Esophagus squamous epithelium (tissue), 5 donors: ENCODE results near the gene SPATA9. TPM values are rescaled to one million over a fixed set of nuclear protein-coding genes. Genes with fewer than 3 reads are reported as not detected.

Experiments
- DNase-seq: peaks from one replicate; lab custom pipeline; 2025; lab: John Stamatoyannopoulos, UW
- H3K27ac ChIP-seq, 4 donors: fragments of 200-600 bp; sonication (generic); one replicate each; pipeline ENCODE4 v1.5.1; 2016 to 2019; ENCODE audit warnings: mild to moderate bottlenecking in 1 of 4
- H3K27me3 ChIP-seq, 4 donors: fragments of 200-600 bp; sonication (generic); 1 replicate in 3 of 4; 2 replicates in 1 of 4; pipeline versions ENCODE4 v1.5.1 to v1.6.0; 2017 to 2021; ENCODE audit warnings: antibody characterized with exemption in 1 of 4
- H3K36me3 ChIP-seq, 3 donors: fragments of 200-600 bp; sonication (generic); one replicate each; pipeline ENCODE4 v1.5.1; 2016 to 2019
- H3K4me1 ChIP-seq, 3 donors: fragments of 200-600 bp; sonication (generic); one replicate each; pipeline ENCODE4 v1.5.1; 2017 to 2019
- H3K4me3 ChIP-seq, 4 donors: fragments of 200-600 bp; sonication (generic); 1 replicate in 3 of 4; 2 replicates in 1 of 4; pipeline ENCODE4 v1.5.1; 2016 to 2019; ENCODE audit warnings: mild to moderate bottlenecking in 2 of 4, moderate library complexity in 1 of 4
- H3K9me3 ChIP-seq, 3 donors: fragments of 200-600 bp; sonication (generic); one replicate each; pipeline ENCODE4 v1.5.1; 2016 to 2019
- CTCF ChIP-seq, 6 experiments: fragments of 450-650 bp in 4 of 6; fragments of 200-600 bp in 2 of 6; sonication (generic) in 2 of 6; IDR thresholded peaks; one replicate each; pipeline ENCODE4 v1.5.1; 2016 to 2019; ENCODE audit warnings: antibody characterized with exemption in 6 of 6, mild to moderate bottlenecking in 4 of 6, moderate library complexity in 4 of 6
- POLR2A ChIP-seq, 4 donors: fragments of 450-650 bp; IDR thresholded peaks; one replicate each; pipeline ENCODE4 v1.6.1; 2017; ENCODE audit warnings: antibody characterized with exemption in 4 of 4, mild to moderate bottlenecking in 4 of 4, moderate library complexity in 3 of 4
- WGBS, 2 donors: methylation state at CpG; one replicate each; pipeline ENCODE4 v1.1.5; 2018; 5-methylcytosine and 5-hydroxymethylcytosine counted together
- intact Hi-C: fragments of 100-400 bp; cut with DNase I; formaldehyde crosslinking; loops from one replicate; pipeline ENCODE4 v1.15.0; 2022
- total RNA-seq, 4 donors: library from RNA; depleted of rRNA; stranded (reverse); fragments of >200 nt; gene quantifications; one replicate each; pipeline ENCODE4 v1.1.0, GENCODE V29; 2016
- donor health status: DM: yes; HTN: yes; CAD: no.

The SPATA9 gene
- total RNA-seq, 4 donors from 2014 or later = not detected

GRCh38 chr5:95669985-95670384, 12.8 kb downstream of the SPATA9 start:
- H3K27ac ChIP-seq = peak overlapping the region in 3 of 4 donors; percentile 55 to 64 (median 56)
- H3K9me3 ChIP-seq = no peaks in the 10 kb centered on the region
- intact Hi-C loops = loop anchor here (10.0 kb wide), 2 partner anchors 65 to 115 kb away; partner anchors contain the start of gene RHOBTB3

GRCh38 chr5:95669540-95669939, 13.3 kb downstream of the SPATA9 start:
- peaks cover 0 to 15% (median 3%) of the 10 kb centered on the region in 3 donors for H3K4me1 ChIP-seq
- H3K27ac ChIP-seq = peak overlapping the region in 3 of 4 donors; percentile 55 to 64 (median 56)
- DNase-seq = no peak
- intact Hi-C loops = loop anchor here (10.0 kb wide), 2 partner anchors 65 to 115 kb away; partner anchors contain the start of gene RHOBTB3
- no peaks in the 10 kb centered on the region for H3K27me3 ChIP-seq
- TF ChIP-seq CTCF (IDR thresholded peaks at IDR 0.05) (no peak), POLR2A (IDR thresholded peaks at IDR 0.05) (no peak)
- no peaks in the 10 kb centered on the region for H3K9me3 ChIP-seq
- 73 to 79% methylated on average over 3 of the region's 4 CpGs for WGBS, 2 donors
- H3K4me3 ChIP-seq = no peak overlapping the region
- no peaks in the 10 kb centered on the region for H3K36me3 ChIP-seq

More at GRCh38 chr5:95669985-95670384, 12.8 kb downstream of the SPATA9 start:
- WGBS, 2 donors = 79 to 94% methylated on average over 4 to 5 of the region's 5 CpGs
- TF ChIP-seq CTCF (IDR thresholded peaks at IDR 0.05) = no peak
- TF ChIP-seq POLR2A (IDR thresholded peaks at IDR 0.05) = no peak
- no peak for DNase-seq
- H3K27me3 ChIP-seq = no peaks in the 10 kb centered on the region
- H3K4me1 ChIP-seq = peaks cover 0 to 12% (median 3%) of the 10 kb centered on the region in 3 donors
- H3K4me3 ChIP-seq = no peak overlapping the region
- no peaks in the 10 kb centered on the region for H3K36me3 ChIP-seq

- Histone ChIP-seq H3K27ac (peak overlapping the region in 2 of 4 donors; percentile 40 to 55), H3K4me3 (no peak overlapping the region), H3K9me3 (no peaks in the 10 kb centered on the region), H3K27me3 (no peaks in the 10 kb centered on the region), H3K36me3 (no peaks in the 10 kb centered on the region), H3K4me1 (peaks cover 0 to 23% (median 5%) of the 10 kb centered on the region in 3 donors)
- WGBS, 2 donors = 67 to 94% methylated on average over 1 of the region's 1 CpG
- intact Hi-C loops = loop anchor here (10.0 kb wide), 2 partner anchors 66 to 116 kb away; partner anchors contain the start of gene RHOBTB3
- DNase-seq = no peak
- TF ChIP-seq CTCF (IDR thresholded peaks at IDR 0.05) (no peak), POLR2A (IDR thresholded peaks at IDR 0.05) (no peak)
Measured at GRCh38 chr5:95668728-95669127, 14.1 kb downstream of the SPATA9 start.

- TF ChIP-seq CTCF (IDR thresholded peaks at IDR 0.05) = no peak
- TF ChIP-seq POLR2A (IDR thresholded peaks at IDR 0.05) = no peak
- intact Hi-C loops = loop anchor here (10.0 kb wide), 2 partner anchors 67 to 117 kb away; partner anchors contain the start of gene RHOBTB3
- H3K27me3 ChIP-seq = no peaks in the 10 kb centered on the region
Measured at GRCh38 chr5:95668216-95668615, 14.6 kb downstream of the SPATA9 start.

GRCh38 chr5:95667678-95668077, 15.1 kb downstream of the SPATA9 start:
- intact Hi-C loops = loop anchor here (10.0 kb wide), 2 partner anchors 67 to 117 kb away; partner anchors contain the start of gene RHOBTB3

More at GRCh38 chr5:95668216-95668615, 14.6 kb downstream of the SPATA9 start:
- no peaks in the 10 kb centered on the region for H3K36me3 ChIP-seq
- no peak overlapping the region for H3K27ac ChIP-seq
- peaks cover 0 to 23% (median 5%) of the 10 kb centered on the region in 3 donors for H3K4me1 ChIP-seq
- DNase-seq = no peak
- H3K4me3 ChIP-seq = no peak overlapping the region
- no peaks in the 10 kb centered on the region for H3K9me3 ChIP-seq

More at GRCh38 chr5:95667678-95668077, 15.1 kb downstream of the SPATA9 start:
- Histone ChIP-seq H3K27me3 (no peaks in the 10 kb centered on the region), H3K4me3 (no peak overlapping the region), H3K36me3 (no peaks in the 10 kb centered on the region), H3K9me3 (no peaks in the 10 kb centered on the region), H3K27ac (no peak overlapping the region), H3K4me1 (peaks cover 0 to 23% (median 5%) of the 10 kb centered on the region in 3 donors)
- DNase-seq = no peak
- no peak for TF ChIP-seq POLR2A (IDR thresholded peaks at IDR 0.05)
- TF ChIP-seq CTCF (IDR thresholded peaks at IDR 0.05) = no peak
